GM12891 (cell line): Measurements from ENCODE around the gene MYO7B.

ENCODE experiments used
- POLR2A ChIP-seq: IDR thresholded peaks from 2 replicates; pipeline ENCODE4 v1.6.1; 2011; ENCODE audit warnings: low read depth, low read length, control low read depth
- POLR2AphosphoS5 ChIP-seq: IDR thresholded peaks from 2 replicates; pipeline ENCODE4 v1.6.1; 2011; ENCODE audit warnings: low read depth, low read length, control low read depth
- TAF1 ChIP-seq: IDR thresholded peaks from 2 replicates; pipeline ENCODE4 v1.6.1; 2011; ENCODE audit warnings: low read depth, low read length, control low read depth

DNA sequence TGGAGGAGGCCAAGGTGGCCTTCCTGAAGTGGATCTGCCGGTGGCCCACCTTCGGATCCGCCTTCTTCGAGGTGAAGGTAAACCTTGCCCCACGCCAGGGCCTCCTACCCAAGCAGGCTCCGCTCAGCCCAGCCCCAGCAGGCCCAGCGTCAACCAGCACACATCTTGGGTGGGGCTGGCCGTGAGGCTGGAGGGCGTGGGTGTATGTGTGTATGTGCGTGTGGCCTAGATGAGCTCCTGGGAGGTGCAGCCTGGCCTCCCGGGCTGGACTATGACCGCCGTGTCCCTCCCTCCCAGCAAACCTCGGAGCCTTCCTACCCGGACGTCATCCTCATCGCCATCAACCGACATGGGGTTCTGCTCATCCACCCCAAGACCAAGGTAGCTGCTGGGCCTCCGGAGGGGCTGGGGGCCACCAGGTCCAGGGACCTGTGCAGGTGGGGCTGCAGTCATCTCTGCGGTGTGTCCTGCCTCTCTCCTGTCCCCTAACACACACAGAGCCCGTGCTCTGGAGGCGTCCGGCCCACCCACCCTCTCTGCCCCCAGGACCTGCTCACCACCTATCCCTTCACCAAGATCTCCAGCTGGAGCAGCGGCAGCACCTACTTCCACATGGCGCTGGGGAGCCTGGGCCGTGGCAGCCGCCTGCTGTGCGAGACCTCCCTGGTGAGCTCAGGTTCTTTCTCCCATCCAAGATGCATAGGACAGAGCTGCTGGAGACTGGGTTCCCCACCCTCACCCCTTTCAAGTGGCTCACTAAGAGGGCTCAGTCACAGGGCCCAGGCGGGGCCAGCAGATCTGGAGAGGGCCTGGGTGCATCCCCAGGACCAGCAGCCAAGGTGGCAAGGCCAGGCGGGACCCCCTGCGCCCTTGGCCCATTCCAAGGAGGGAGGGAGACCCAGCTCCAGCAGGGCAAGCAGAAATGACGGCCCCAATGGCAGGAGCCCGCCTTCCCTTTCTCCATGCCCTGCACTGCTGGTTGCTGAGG, 101.1 kb downstream of the MYO7B start:
- TF ChIP-seq POLR2AphosphoS5, result no peak
- TF ChIP-seq POLR2A, result no peak
- TF ChIP-seq TAF1, result no peak
